Measurements from ENCODE around the gene C6orf132.

The C6orf132 gene

DNA sequence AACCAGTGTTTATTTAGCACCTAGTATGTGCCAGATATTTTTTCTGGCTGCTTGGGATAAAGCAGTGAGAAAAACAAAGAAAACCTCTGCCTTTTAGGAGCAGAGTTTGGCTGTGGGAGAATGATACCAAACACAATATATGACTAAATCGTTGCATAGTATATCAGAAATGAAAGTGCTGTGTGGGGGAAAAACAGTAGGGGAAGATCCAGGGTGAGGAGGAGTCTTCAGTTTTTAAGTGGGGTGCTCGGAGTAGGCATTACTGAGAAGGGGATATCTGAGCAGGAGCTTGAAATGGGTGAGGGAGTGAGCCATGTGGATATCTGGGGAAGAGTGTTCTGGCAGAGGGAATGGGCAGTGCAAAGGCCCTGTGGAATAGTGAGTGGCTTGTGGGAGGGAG is 69.1 kb downstream of the C6orf132 start:
- no peak for ATAC-seq
- no peak for DNase-seq

DNA sequence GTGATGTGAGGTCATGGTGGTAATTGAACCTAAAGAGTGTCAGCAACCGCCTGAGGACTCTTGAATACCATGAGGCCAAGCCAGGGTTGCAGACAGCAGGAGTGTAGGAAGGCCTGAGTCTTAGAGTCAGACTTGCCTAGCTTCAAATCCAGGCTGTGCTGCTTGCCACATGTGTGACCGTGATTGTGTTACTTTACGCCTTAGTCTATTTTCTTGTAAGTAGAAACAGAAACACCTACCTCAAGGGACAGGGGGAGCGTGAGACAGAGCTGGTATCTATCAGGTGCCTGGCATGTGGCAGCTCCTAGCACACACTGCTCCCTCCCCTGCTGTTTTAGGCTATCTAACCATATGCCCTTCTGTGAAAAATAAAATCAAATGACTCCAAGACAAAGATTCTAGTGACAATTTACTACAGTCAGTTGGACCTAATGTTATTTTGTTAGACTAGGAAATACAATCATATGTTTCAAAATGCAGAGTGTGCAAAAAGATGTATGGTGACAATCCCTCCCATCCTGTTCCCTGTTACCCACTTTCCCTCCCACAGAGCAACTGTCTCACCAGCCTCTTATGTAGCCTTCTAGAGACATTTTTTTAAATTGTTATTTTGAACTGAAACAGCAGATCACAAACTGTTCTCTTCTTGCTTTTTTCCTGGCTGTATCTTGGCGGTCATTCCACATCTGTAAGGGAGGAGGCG is 70.4 kb downstream of the C6orf132 start:
- ATAC-seq: no peak
- DNase-seq: no peak

DNA sequence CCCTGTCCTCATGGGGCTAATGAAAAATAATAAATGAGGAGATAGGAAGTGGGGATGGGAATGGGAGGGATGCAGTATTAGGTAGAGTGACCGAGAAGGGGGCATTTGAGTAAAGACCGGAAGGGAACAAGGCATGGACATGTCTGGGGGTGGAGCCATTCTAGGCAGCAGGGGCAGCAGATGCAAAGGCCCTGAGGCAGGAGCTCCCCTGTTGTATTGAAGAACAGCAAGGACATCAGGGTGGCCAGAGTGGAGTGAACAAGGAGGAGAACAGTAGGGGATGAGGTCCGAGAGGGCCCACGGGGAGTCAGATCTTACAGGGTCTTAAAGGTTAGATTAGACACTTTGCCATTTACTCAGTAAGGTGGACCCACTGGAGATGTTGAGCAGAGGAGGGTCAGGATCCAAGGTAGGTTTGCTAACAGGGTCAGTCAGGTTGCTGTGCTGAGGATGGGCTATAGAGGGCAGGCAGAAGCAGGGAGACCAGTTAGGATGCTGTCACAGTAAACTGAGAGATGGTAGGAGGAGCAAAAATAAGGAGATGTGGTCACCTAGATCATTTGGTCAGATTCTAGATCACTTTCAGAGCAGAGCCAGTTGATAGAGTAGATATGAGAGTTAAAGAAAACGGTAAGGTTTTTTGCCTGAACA is 73.4 kb downstream of the C6orf132 start:
- ATAC-seq (no peak), DNase-seq (no peak)

DNA sequence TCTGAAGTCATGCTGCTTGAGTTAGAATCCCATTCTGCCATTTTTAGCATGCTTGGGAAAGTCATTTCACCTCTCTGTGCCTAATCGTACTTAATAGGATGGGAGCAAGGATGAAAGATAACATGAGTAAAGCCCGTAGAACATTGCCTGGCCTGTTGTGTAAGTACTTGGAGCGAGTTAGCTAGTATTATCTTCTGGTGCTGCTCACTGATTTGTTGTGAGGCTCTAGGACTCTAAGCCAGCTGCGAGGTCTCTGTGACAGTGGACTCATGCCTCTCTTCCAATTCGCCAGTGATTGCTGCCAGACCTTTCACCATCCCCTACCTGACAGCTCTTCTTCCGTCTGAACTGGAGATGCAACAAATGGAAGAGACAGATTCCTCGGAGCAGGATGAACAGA is 74.2 kb downstream of the C6orf132 start:
- no peak for DNase-seq
- ATAC-seq: no peak

DNA sequence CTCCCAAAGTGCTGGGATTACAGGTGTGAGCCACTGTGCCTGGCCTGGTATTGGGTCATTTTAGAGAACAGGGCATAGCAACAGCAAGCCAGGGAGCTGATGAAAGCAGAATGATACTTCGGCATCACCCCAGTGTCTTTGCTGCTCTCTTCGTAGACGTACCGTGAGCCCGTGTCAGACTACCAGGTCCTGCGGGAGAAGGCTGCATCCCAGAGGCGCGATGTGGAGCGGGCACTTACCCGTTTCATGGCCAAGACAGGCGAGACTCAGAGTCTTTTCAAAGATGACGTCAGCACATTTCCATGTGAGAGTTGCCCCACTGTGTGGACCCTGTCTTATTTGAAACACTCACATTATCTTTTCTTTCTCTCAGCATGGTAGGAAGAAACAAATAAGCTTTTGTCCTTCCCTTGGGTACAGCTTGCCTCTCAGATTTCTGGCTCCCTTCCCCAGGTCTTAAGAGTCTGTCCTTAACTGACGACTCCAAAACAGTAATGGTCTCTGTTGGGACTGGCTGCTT is 76.2 kb downstream of the C6orf132 start:
- ATAC-seq (no peak), DNase-seq (no peak)

DNA sequence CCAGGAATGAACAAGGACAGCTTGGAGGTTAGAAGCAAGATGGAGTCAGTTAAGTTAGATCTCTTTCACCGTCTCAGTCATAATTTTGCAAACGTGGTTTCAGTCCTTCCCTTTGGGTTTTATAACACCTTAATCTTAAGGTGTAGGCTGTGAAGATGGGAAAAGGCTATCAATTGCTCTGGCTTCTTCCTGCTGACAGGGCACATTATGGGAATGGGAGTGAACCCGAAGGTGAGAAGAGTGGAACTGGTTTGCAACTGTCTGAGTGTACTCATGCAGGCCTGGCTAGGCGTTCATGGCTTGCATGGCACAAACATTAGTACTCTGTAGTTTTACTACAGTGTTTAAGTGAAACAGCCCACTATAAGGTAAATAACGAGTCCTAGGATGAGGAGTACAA is 82.7 kb downstream of the C6orf132 start:
- ATAC-seq: no peak
- DNase-seq: no peak

DNA sequence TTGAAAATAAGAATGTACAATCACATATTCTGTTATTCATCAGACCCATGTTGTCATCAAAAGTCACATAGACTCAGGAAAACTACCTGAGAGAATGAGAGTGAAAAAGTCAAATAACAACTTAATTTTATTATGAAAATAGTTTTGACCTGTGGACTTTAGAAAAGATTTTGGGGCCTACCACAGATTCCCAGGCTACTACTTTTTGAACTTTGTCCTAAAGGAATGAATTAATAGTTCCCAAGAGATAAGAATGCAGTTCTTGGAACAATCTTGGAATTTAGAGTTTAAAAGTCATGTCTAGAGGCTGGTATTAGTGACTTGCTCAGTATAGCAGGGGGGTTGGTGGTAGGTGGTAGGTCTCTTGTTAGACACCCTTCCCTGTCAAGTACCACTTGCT is 88.8 kb downstream of the C6orf132 start:
- ATAC-seq: no peak
- DNase-seq: no peak

DNA sequence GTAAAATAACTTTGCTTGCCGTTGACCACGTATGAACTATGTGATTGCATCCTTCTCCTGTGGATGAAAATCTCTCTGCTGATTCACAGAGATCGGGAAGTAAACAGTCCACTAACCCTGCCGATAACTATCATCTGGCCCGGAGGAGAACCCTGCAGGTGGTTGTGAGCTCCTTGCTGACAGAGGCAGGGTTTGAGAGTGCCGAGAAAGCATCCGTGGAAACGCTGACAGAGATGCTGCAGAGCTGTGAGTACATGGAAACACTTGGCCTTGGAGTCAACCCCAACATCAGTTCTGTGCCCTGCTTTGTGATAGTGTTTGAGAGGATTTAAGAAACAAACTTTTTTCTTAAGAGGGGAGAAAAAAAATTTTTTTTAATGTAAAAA is 91.2 kb downstream of the C6orf132 start:
- DNase-seq: no peak
- no peak for ATAC-seq

Measured in stimulated activated naive CD8-positive, alpha-beta T cell treated with anti-CD3 and anti-CD28 coated beads, Interleukin-15, Interleukin-2, amounts not matched to agents 100 U/mL and 50 U/mL, for 24 hours (primary cell).